ENCODE measurements around the gene SAMD11. TPM values are rescaled to one million over a fixed set of nuclear protein-coding genes. Genes with fewer than 3 reads are reported as not detected.

The SAMD11 gene
- polyA plus RNA-seq, 2 of the 4 experiments (the other 2 are of a cell fraction) = 22.4 to 52.8 TPM

- H3K4me1 ChIP-seq = peaks cover 57% of the 10 kb centered on the region
- H3K9me3 ChIP-seq = no peaks in the 10 kb centered on the region
- peak overlapping the region; percentile 75 to 93 for H3K27ac ChIP-seq
- POLR2A ChIA-PET = no interaction called here
- ATAC-seq (peak; percentile 53 to 79), DNase-seq (ENCODE audit: low read depth in 1 of 2, low spot score in 1 of 2) (peak in 1 of 2 experiments; percentile 80), FAIRE-seq (peak; percentile 49)
- TF ChIP-seq MAX (IDR thresholded peaks at IDR 0.05) (peak; percentile 37), NFE2L2 (conservative IDR thresholded peaks at IDR 0.05; ENCODE audit: low read length) (no peak), POLR2A (IDR thresholded peaks at IDR 0.05; ENCODE audit: low read length) (peak; percentile 14; the same call in 1 of the 2 replicates)
- H3K4me3 ChIP-seq = no peak overlapping the region
- peak overlapping the region; percentile 95 for H3K4me2 ChIP-seq
- CTCF ChIA-PET = interaction anchor here (0.9 to 5.0 kb wide), 11 partner anchors 12 to 78 kb away, joined by 3 to 53 read pairs (median 3); no protein-coding TSS in a partner anchor
- WGBS (ENCODE audit: missing lambda C conversion rate) = 25% methylated on average over 15 of the region's 20 CpGs
Observed at GRCh38 chr1:906600-907420, 16.9 kb upstream of the SAMD11 start.

- ATAC-seq (no peak), DNase-seq (ENCODE audit: low read depth in 1 of 2, low spot score in 1 of 2) (no peak), FAIRE-seq (no peak)
- CTCF ChIA-PET = interaction anchor here (0.9 to 1.2 kb wide), 2 partner anchors 24 to 30 kb away, joined by 3 read pairs; no protein-coding TSS in a partner anchor
- H3K4me1 ChIP-seq = peaks cover 67% of the 10 kb centered on the region
- peak overlapping the region; percentile 75 to 93; a peak in 5 of 6 replicates for H3K27ac ChIP-seq
- 90% methylated on average over 12 of the region's 17 CpGs for WGBS (ENCODE audit: missing lambda C conversion rate)
- H3K4me2 ChIP-seq = peak overlapping the region; percentile 95; the same call in 1 of the 3 replicates
- no peak for TF ChIP-seq GATA3 (IDR thresholded peaks at IDR 0.05; ENCODE audit: borderline replicate concordance)
- no peak for TF ChIP-seq ZFP36 (IDR thresholded peaks at IDR 0.05; ENCODE audit: borderline replicate concordance, partially characterized antibody)
- TF ChIP-seq E2F6 (IDR thresholded peaks at IDR 0.05; ENCODE audit: borderline replicate concordance, low read depth) = no peak
- TF ChIP-seq USF2 (IDR thresholded peaks at IDR 0.05) = no peak
- no peak for TF ChIP-seq BHLHE40 (IDR thresholded peaks at IDR 0.05; ENCODE audit: low read depth, low read length)
- TF ChIP-seq BCL3 (IDR thresholded peaks at IDR 0.05) = no peak
- no peak for TF ChIP-seq HES2 (IDR thresholded peaks at IDR 0.05)
- no peak for TF ChIP-seq JUN (IDR thresholded peaks at IDR 0.05)
- no peak for TF ChIP-seq CHD4 (IDR thresholded peaks at IDR 0.05; ENCODE audit: borderline replicate concordance)
- TF ChIP-seq NR3C1 (IDR thresholded peaks at IDR 0.05) = no peak
- no peak for TF ChIP-seq JUNB (IDR thresholded peaks at IDR 0.05)
- TF ChIP-seq HOXB5 (CRISPR knock-in tag; IDR thresholded peaks at IDR 0.05) = no peak
- no peak for TF ChIP-seq FOSL2 (IDR thresholded peaks at IDR 0.05)
- TF ChIP-seq FOSL2 (CRISPR knock-in tag; IDR thresholded peaks at IDR 0.05) = no peak
- TF ChIP-seq HEYL (CRISPR knock-in tag; IDR thresholded peaks at IDR 0.05) = no peak
- TF ChIP-seq CBX2 (IDR thresholded peaks at IDR 0.05; ENCODE audit: borderline replicate concordance, low read depth) = no peak
- no peaks in the 10 kb centered on the region for H3K9me3 ChIP-seq
- no peak overlapping the region for H3K4me3 ChIP-seq
- POLR2A ChIA-PET = no interaction called here
Observed at GRCh38 chr1:907611-908451, 15.9 kb upstream of the SAMD11 start.

- 100% methylated on average over 1 of the region's 16 CpGs for whole genome bisulfite sequencing (ENCODE audit: missing lambda C conversion rate)
- ChIA-PET CTCF (no interaction called here), POLR2A (no interaction called here)
- Histone ChIP-seq H3K4me1 (peaks cover 72% of the 10 kb centered on the region), H3K9me3 (no peaks in the 10 kb centered on the region), H3K4me3 (no peak overlapping the region), H3K27ac (no peak overlapping the region), H3K4me2 (no peak overlapping the region)
- TF ChIP-seq BCL3 (IDR thresholded peaks at IDR 0.05) (no peak), MYC (IDR thresholded peaks at IDR 0.05; ENCODE audit: borderline replicate concordance, low read length) (no peak), EP300 (IDR thresholded peaks at IDR 0.05) (no peak), TFCP2L1 (CRISPR knock-in tag; IDR thresholded peaks at IDR 0.05) (no peak), ZC3H11A (IDR thresholded peaks at IDR 0.05) (no peak), HOXB5 (CRISPR knock-in tag; IDR thresholded peaks at IDR 0.05) (no peak), RFX5 (IDR thresholded peaks at IDR 0.05) (no peak), PHF8 (IDR thresholded peaks at IDR 0.05; ENCODE audit: borderline replicate concordance, low read depth) (no peak), FOXS1 (CRISPR knock-in tag; IDR thresholded peaks at IDR 0.05) (no peak), NR3C1 (IDR thresholded peaks at IDR 0.05) (no peak), MAZ (IDR thresholded peaks at IDR 0.05; ENCODE audit: borderline replicate concordance, low read depth, low read length) (no peak), BHLHE40 (IDR thresholded peaks at IDR 0.05; ENCODE audit: low read depth, low read length) (no peak), NPAS2 (CRISPR knock-in tag; IDR thresholded peaks at IDR 0.05; ENCODE audit: borderline replicate concordance) (no peak), ZNF302 (CRISPR knock-in tag; IDR thresholded peaks at IDR 0.05) (no peak)
- no peak for FAIRE-seq
- no peak for ATAC-seq
- DNase-seq (ENCODE audit: low read depth in 1 of 2, low spot score in 1 of 2) = no peak
Observed at GRCh38 chr1:908661-909060, 15.1 kb upstream of the SAMD11 start.
